NCI-H146 (cell line): ENCODE data around the gene IFNLR1.

Experiments used
- DNase-seq: peaks from one replicate; lab custom pipeline; 2025; lab: John Stamatoyannopoulos, UW

Gene IFNLR1

GRCh38 chr1:24175033-24175755 is 11.9 kb downstream of the IFNLR1 start:
- no peak for DNase-seq

GRCh38 chr1:24173638-24174575 is 13.2 kb downstream of the IFNLR1 start:
- no peak for DNase-seq

- DNase-seq, result no peak
Observed at GRCh38 chr1:24172598-24172997, 14.5 kb downstream of the IFNLR1 start.

- no peak for DNase-seq
Observed at GRCh38 chr1:24169286-24169685, 17.8 kb downstream of the IFNLR1 start.

- DNase-seq, result no peak
Observed at GRCh38 chr1:24168245-24168644, 18.8 kb downstream of the IFNLR1 start.

GRCh38 chr1:24167008-24167407 is 20.1 kb downstream of the IFNLR1 start:
- DNase-seq, result no peak

GRCh38 chr1:24165500-24165899 is 21.6 kb downstream of the IFNLR1 start:
- DNase-seq, result no peak

GRCh38 chr1:24164004-24164403 is 23.1 kb downstream of the IFNLR1 start:
- no peak for DNase-seq

- no peak for DNase-seq
Observed at GRCh38 chr1:24162201-24162600, 24.9 kb downstream of the IFNLR1 start.

- no peak for DNase-seq
Observed at GRCh38 chr1:24161270-24161669, 25.8 kb downstream of the IFNLR1 start.

- no peak for DNase-seq
Observed at GRCh38 chr1:24159366-24159765, 27.7 kb downstream of the IFNLR1 start.

GRCh38 chr1:24157918-24158481 is 29.1 kb downstream of the IFNLR1 start:
- no peak for DNase-seq

GRCh38 chr1:24156542-24157260 is 30.4 kb downstream of the IFNLR1 start:
- no peak for DNase-seq

- DNase-seq, result peak; percentile 84
Observed at GRCh38 chr1:24155011-24155782, 31.9 kb downstream of the IFNLR1 start.

GRCh38 chr1:24154215-24154614 is 32.9 kb downstream of the IFNLR1 start:
- DNase-seq, result peak; percentile 94

GRCh38 chr1:24152631-24153494 is 34.2 kb downstream of the IFNLR1 start:
- DNase-seq, result peak; percentile 5

- peak; percentile 97 for DNase-seq
Observed at GRCh38 chr1:24151175-24151533, 35.9 kb downstream of the IFNLR1 start.

GRCh38 chr1:24150234-24151174 is 36.6 kb downstream of the IFNLR1 start:
- DNase-seq, result peak; percentile 96

- no peak for DNase-seq
Observed at GRCh38 chr1:24149866-24150233, 37.2 kb downstream of the IFNLR1 start.
